GM12892 (cell line): Measurements from ENCODE around the gene GADL1.

Experiments
- POLR2A ChIP-seq: IDR thresholded peaks from 2 replicates; pipeline ENCODE4 v1.6.1; 2011; ENCODE audit warnings: low read depth, low read length, control low read depth
- POLR2AphosphoS5 ChIP-seq: IDR thresholded peaks from 2 replicates; pipeline ENCODE4 v1.6.1; 2011; ENCODE audit warnings: low read depth, low read length, control low read depth
- TAF1 ChIP-seq: IDR thresholded peaks from 2 replicates; pipeline ENCODE4 v1.6.1; 2011; ENCODE audit warnings: low read depth, mild to moderate bottlenecking, control low read depth, low read length, borderline replicate concordance

GRCh38 chr3:30696896-30697295 lies 197.6 kb downstream of the GADL1 start:
- TF ChIP-seq POLR2A (no peak), POLR2AphosphoS5 (no peak), TAF1 (no peak)
